NB4 (cell line): ENCODE results near the gene FMOD.

ENCODE experiments used
- CTCF ChIP-seq: IDR thresholded peaks from one replicate; pipeline ENCODE4 v1.5.1; 2012; ENCODE audit warnings: low read depth, low read length
- MYC ChIP-seq: IDR thresholded peaks from 2 replicates; pipeline ENCODE4 v1.6.1; 2011; ENCODE audit warnings: low read depth, low read length
- POLR2A ChIP-seq: IDR thresholded peaks from 2 replicates; pipeline ENCODE4 v1.6.1; 2011; ENCODE audit warnings: mild to moderate bottlenecking; ENCODE audit not compliant: insufficient read length; ENCODE audit errors: extremely low read depth
- TF ChIP-seq, protein P1 (sequence below): IDR thresholded peaks from 2 replicates; pipeline ENCODE4 v1.6.1; 2011; ENCODE audit warnings: low read depth, low read length

DNA sequence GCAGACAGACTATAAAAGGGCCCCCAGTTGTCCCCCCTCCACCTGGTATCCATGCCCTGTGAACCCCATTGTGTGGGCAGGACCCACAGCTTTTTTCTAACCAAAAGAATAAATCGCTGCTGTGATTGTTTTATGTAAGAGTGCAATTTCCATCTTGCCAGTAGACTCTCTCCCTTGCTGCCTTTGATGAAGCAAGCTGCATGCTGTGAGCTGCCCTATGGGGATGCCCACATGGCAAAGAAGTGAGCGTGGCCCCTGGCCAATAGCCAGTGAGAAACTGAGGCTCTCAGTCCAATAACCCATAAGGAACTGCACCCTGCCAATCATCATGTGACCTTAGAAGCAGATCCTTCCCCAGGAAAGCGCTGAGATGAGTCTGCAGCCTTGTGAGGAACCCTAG, 37.8 kb upstream of the FMOD start:
- no peak for TF ChIP-seq CTCF
- TF ChIP-seq, protein P1, sequence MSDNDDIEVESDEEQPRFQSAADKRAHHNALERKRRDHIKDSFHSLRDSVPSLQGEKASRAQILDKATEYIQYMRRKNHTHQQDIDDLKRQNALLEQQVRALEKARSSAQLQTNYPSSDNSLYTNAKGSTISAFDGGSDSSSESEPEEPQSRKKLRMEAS, result no peak
- no peak for TF ChIP-seq POLR2A
- TF ChIP-seq MYC, result no peak
